ENCODE results near the gene SPTBN1.

SPTBN1 gene

GRCh38 chr2:54626131-54626530 lies 170.0 kb downstream of the SPTBN1 start:
- no peak for DNase-seq (ENCODE audit: low read depth)
- TF ChIP-seq CTCF (IDR thresholded peaks at IDR 0.05; ENCODE audit: control insufficient read depth, insufficient read depth, low read depth, low read length, missing control alignments), result no peak
- no peak overlapping the region for H3K4me3 ChIP-seq (ENCODE audit: control insufficient read depth, low read depth, low read length)

- no peak overlapping the region for H3K4me3 ChIP-seq (ENCODE audit: control insufficient read depth, low read depth, low read length)
- no peak for TF ChIP-seq CTCF (IDR thresholded peaks at IDR 0.05; ENCODE audit: control insufficient read depth, insufficient read depth, low read depth, low read length, missing control alignments)
- DNase-seq (ENCODE audit: low read depth), result no peak
Measured at GRCh38 chr2:54626884-54627283, 170.8 kb downstream of the SPTBN1 start.

GRCh38 chr2:54627973-54628372 lies 171.8 kb downstream of the SPTBN1 start:
- no peak for DNase-seq (ENCODE audit: low read depth)
- H3K4me3 ChIP-seq (ENCODE audit: control insufficient read depth, low read depth, low read length), result no peak overlapping the region
- no peak for TF ChIP-seq CTCF (IDR thresholded peaks at IDR 0.05; ENCODE audit: control insufficient read depth, insufficient read depth, low read depth, low read length, missing control alignments)

- no peak for TF ChIP-seq CTCF (IDR thresholded peaks at IDR 0.05; ENCODE audit: control insufficient read depth, insufficient read depth, low read depth, low read length, missing control alignments)
- H3K4me3 ChIP-seq (ENCODE audit: control insufficient read depth, low read depth, low read length), result no peak overlapping the region
- no peak for DNase-seq (ENCODE audit: low read depth)
Measured at GRCh38 chr2:54628418-54628817, 172.3 kb downstream of the SPTBN1 start.

GRCh38 chr2:54628957-54629356 lies 172.8 kb downstream of the SPTBN1 start:
- no peak overlapping the region for H3K4me3 ChIP-seq (ENCODE audit: control insufficient read depth, low read depth, low read length)
- no peak for DNase-seq (ENCODE audit: low read depth)
- no peak for TF ChIP-seq CTCF (IDR thresholded peaks at IDR 0.05; ENCODE audit: control insufficient read depth, insufficient read depth, low read depth, low read length, missing control alignments)

- no peak overlapping the region for H3K4me3 ChIP-seq (ENCODE audit: control insufficient read depth, low read depth, low read length)
- DNase-seq (ENCODE audit: low read depth), result no peak
- TF ChIP-seq CTCF (IDR thresholded peaks at IDR 0.05; ENCODE audit: control insufficient read depth, insufficient read depth, low read depth, low read length, missing control alignments), result no peak
Measured at GRCh38 chr2:54629390-54629789, 173.3 kb downstream of the SPTBN1 start.
